Amygdala (tissue), 56 donors: ENCODE data around the gene NID2.

Source experiments
- DNase-seq, 56 donors: peaks; one replicate each; lab custom pipeline; 2025; lab: John Stamatoyannopoulos, UW

Gene NID2

DNA sequence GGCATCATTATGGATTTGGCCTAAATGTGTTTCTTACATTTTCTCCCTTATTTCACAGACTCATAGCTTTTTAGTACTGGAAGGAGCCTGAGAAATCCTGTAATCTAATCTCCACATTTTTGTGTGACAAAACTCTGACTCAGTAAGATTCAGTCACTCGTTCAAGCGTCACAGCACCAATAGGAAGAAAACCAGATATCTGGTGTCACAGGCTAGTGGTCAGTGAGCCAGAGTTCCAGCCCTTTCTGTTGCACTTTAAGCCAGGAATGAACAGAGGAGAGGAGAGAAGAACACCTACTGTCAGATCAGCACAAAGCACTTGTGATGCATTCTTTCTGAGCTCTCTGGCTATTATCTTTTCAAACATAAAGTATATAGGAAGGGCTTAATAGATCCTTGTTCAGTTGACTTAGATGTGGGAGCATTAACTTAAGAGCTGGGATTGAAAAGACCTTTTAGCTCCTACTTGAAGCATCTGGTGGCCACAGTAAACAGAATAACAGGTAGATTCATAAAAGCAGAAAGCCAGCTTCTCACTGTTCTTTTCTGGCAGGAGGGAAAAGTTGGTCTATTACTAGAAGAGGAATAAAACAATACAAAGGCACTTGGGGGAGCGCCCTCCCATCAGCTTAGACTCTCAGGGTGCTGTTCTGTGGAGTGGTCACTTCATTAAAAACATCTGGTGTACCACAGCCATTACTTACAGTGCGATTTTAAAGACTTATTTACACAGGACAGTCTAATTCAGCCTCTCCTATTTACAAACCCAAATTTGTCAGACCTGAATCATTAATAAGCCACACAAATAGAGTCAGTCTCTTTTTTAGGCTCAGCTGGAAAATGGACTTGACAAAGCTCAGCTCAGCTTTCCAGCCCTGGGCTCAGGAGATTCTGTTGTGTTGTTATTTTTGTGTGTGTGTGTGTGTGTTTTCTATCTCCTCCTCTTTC, 12.2 kb upstream of the NID2 start:
- DNase-seq: no peak

DNA sequence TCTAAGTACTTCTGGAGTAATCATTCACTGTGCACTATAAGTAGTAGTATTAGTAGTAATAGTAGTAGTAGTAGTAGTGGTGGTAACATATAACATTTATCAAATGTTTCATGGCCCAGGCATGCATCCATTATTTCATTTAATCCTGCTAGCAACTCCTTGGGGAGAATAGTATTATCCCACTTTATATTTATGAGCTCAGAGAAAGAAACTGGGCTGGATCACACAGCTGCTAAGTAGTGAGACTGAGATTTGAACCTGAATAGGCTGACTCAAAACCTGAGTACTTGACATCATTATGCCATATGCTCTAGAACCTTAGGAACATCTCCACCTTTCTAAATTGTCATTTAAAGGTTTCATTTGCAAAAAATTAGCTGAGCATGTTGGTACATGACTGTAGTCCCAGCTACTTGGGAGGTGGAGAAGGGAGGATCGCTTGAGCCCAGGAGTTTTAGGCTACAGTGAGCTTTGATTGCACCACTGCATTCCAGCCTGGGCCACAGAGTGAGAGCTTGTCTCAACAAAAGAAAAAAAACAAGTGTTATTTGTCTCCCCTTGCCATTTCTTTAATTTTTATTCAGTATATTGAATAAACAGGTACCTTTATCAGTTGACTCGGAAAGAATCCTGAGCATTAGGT, 11.4 kb upstream of the NID2 start:
- DNase-seq: no peak

DNA sequence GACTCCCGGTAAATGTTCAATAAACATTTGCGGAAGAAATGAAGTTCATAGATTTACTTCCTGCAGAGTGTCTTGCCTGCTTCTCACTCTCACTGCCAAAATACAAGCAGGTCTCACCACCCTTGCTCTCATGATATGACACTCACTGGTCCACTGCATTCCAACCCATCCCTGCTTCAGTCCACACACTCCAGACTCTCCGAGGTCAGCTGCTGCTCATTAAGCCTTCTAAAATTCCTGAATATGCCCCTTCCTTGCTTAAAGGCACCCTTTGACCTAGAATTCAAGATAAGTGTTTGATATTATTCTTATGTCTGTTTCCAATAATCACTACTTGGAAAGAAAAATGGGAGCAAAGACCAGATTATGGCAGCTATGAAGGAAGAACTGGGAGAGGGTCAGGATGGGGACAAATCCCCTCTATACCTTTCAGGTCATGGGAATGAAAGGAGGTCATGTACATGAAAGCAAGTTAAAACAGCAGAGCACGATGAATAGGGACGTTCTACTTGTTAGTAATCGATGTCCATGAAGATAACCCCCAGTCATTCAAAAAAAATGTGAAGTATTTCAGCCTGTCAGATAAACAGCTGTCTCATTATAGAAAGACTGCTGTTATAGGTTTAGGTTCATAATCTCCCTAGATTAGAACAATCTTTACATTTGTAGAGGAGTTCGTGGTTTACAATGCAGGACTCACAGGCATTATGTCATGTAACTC, 10.5 kb upstream of the NID2 start:
- DNase-seq: no peak

DNA sequence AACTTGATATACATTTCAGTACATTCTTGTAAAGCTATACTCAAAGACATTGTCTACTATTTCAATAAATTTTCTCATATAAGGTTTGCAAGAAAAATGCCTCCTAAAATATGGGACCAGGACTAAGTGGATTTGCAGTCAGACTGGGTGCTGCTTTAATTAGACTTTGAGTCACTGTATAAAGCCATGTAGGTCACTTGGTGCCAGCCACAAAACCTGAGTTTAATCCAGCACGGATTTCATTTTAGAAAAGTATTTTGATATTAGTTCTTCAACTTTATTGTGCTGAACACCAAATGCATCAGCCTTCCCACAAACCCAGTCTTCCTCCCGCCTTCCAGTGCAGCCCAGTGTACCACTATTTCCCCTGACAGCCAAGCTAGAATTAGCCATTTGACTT, 9.9 kb upstream of the NID2 start:
- no peak for DNase-seq

DNA sequence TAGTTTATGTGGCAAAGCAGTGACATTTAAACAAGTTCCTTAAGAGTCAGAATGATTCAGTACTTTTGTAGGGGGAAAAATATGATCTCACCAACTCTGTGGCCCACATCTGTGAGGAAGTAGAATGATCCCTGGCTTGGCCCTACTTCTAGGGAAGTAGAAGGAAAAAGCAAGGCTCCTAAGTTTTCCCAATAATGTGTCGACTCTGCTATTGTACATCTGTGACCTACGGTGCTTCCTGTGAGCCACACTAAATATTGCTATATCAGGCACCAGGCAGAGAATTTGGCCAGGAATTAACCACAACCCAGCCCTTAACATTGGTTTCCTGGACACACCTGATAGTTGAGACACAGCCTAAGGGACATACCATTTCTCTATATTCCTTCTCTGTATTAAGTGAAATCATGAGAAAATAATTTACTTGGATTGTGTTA, 9.3 kb upstream of the NID2 start:
- DNase-seq: no peak

DNA sequence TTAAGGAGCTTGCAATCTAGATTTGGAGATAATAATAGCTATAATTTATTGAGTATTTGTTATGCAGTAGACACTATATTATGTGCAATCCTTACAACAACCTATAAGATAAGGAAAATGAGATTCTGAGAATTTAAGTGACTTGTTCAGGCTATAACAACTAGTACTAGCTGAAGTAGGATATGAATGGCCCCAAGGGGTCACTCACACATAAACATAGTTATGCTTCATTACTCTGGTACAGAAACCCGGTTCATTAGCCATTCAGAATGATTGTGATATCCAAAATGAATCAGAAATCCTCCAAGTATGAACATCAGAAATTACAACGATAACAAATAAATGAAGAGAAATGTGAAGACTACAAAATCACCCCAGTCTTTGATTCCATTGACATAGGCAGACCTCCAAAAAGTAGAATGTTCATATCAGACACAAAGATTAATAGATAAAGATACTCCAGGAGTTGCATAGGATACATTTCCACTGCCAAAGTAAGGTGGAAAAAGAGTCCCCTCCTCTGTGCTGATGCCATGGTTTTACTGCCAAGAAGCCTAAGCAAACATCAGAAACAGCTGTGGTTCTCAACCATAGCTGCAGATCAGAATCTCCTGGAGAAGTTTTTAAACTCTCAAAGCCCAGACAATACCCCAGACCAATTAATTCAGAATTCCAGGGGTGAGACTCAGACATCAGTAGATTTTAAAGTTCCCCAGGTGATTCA, 8.6 kb upstream of the NID2 start:
- peak in 1 of 56 donors; percentile 19 for DNase-seq

DNA sequence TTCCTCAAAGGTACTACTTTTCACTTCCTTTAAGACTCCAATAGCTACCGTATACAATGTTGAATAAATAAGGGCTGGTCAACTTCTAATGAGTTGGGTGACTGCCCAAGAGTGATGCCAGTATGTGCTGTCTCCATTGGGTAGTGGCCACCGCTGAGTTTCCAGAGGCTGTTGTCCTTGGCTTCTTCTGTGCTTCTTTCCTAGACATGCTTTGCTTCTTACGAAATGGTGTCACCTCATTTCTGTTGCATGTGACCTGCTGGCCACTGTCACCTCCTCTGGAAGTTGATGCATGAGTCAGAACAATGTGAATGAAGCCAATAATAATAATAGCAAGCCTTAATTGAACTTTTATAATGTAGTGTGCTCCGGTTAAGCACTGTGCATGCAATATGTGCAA, 7.5 kb upstream of the NID2 start:
- no peak for DNase-seq

DNA sequence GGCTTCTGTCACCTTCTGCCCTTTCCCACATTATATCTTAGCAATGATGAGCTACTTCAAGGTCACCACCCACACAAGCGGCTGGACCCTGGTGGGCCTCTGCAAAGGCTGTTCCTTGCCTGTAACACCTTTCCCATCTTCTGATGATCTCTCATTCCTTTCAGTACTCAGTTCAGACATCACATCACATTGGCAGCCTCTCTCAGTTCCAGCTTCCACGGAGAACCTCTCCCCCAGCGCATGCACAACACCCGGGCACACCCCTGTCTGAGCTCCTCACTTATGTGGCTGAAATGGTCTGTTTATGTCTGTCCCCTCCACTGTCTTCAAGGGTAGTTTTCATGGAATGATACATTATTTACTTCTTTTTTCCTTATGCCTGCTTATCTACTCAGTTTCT, 6.5 kb upstream of the NID2 start:
- DNase-seq: no peak

DNA sequence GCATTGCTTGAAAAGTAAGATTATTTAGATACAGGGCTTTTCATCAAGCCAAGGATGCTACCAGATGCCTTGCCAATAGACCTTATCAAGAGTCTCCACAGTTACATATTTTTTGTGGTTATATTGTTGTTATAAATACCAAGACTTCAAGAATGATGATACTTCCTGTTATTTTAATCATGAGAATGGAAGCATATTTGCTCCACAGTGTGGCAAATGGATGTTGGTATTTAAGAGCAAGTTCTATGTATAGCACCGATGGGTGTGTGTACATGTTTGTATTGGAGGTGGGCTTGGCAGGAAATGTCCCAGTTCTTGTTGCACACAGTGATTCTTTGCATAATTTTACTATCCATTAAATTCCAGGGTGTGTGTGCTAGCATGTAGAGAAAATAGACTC, 4.4 kb upstream of the NID2 start:
- no peak for DNase-seq

DNA sequence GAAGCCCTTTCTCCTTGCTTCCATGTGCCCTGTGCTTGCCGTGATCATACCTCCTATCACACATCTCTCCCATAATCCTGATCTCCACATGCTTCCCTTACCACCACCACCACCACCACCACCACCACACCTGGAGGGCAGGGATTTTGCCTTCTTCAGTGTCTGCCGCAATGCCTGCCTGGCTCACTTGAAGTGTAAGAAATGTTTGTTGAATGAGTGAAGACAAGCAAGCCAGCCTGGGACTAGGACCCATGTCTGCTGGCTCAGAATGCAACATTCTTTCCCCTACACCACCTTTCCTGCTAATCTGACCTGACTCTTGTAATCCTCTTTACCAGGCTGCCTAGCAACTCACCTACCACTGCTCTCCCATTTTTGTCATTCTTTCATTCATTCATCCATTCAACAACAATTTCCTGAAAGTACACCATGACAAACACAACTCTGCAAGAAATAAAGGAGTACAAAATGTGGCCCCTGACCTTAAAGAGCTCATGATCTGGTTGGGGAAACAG, 3.5 kb upstream of the NID2 start:
- DNase-seq: no peak

DNA sequence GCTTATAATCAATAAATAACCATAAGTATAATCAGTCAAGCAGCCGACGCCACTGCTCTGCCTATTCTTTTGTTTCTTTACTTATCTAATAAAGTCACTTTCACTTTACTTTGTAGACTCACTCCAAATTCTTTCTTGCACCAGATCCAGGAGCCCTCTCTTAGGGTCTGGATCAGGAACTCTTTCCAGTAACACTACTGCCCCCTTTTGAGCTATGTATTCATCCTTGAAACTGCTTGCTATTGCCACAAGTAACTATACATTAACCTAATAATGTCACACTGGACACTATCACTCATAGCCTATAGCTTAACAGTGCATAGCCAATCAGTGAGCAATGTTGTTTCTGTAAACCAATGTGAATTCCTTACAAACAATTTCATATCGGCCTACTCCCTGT, 2.8 kb upstream of the NID2 start:
- DNase-seq: no peak

DNA sequence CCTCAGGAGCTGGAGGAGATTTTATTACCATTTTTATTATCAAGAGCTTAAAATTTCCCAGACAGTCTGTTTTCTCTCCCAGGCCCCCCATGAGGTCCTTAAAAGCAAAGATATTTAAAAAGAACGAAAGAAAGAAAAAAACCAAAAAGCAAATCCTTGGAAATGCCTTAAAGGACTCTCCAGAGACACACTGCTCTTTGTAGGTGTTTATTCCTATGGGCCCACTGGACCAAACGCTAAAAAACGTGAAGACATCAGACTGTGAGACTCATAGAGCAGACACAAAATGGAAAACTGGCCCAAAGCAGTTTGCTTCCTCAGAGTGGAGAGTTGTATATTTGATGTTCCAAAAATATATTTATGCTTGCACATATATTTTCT, 1.2 kb upstream of the NID2 start:
- no peak for DNase-seq

DNA sequence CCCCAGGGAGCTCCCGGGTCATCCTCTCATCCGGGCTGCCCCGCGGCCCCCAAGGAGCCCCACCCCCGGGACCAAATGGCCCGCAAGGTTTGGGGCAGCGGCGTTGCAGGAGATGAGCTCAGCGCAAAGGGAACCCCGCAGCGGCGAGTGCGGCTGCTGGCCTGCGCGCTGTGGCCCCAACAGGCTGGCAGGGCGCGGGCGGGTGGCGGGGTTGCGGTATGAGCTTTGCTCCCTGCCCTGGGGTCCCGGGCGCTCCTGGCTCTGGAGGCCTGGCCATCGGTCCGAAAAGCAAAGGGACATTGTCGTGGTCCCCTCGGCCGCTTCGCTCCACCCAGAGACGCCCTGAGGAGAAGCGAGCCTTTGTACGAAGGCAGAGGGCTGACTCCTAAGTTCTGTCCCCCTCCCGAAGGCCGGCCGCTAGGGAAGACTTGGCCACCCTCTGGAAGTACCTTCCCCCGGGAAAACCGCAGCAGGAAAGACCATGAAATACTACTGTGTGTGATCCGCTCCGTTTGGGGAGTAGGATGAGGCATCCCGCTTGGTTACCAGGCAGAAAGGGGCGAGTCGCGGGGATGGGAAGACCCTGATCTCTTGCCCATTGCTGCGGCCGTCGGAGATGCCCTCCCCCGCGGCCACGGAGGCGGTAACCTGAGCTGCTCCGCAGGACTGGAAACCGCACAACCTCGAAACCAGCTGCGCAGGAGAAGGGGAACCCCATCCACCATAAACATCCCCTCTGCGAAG, 620 bp upstream of the NID2 start:
- DNase-seq: peak in 11 of 56 donors; percentile 17 to 60 (median 51)

DNA sequence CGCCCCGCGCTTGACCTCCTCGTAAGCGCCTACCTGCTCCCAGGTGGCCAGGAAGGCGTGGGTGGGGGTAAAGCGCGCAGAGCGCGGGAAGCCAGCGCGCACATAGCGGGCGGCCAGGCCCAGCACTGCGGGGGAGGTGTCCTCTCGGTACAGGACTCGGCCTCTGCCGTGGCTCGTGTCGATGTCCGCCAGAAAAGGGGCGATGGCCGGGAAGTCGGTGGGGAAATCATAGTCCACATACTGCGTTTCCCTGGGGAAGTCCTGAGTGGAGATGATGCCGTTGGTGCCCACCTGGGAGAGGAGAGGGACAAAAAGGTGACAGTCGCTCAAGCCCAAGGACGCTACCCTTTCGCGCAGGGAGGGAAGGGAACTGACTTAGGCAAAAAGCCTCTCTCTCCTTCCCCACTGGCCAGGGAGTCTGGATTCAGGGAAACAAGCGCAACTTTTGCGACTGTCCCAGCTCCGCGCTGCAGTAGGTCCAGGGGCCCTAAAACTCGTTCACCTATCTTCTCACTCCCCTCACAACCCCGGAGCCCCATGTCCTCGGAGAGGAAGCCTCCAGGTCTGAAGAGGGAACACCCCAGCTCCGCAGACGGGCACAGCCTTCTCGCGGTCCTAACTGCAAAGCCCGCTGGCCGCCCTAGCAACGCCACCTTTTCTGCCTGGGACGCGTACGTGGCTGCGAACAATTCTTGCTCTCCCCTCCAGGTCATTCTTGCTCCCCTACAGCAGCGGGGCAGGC, 815 bp downstream of the NID2 start:
- peak in 2 of 56 donors; percentile 5 to 11 for DNase-seq

DNA sequence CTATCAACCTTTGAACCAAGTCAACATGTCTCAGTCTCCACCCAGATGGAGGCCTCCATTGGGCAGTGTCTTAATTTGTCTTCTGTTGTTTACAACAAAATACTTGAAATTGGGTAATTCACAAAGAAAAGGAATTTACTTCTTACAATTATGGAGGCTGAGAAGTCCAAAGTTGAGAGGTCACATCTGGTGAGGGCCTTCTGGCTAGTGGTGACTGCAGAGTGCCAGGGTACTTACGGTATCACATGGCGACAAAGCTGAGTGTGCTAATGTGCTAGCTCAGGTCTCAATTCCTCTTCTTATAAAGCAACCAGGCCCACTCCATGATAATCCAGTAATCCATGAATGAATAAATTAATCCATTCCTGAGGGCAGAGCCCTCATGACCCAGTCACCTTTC, 4.7 kb downstream of the NID2 start:
- no peak for DNase-seq

DNA sequence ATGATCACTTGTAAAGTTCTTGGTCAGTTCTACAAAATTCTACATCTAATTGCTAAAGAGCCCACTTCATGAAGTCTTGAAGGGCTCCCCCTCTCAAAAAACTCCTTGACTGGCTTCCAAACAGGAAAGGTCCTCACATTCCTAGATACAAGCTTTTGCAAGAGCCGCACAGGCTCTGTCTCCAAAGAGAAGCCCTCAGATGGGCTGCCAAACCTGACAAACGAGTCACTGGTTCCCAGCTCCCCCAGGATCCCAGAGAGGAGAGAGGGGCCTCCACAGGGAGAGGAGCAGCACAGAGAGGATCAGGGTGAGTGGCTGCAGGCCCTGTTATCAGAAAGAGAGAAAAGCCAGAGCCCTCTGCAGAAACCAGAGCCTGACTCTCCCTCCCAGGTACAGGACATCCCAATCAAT, 5.8 kb downstream of the NID2 start:
- DNase-seq: no peak

DNA sequence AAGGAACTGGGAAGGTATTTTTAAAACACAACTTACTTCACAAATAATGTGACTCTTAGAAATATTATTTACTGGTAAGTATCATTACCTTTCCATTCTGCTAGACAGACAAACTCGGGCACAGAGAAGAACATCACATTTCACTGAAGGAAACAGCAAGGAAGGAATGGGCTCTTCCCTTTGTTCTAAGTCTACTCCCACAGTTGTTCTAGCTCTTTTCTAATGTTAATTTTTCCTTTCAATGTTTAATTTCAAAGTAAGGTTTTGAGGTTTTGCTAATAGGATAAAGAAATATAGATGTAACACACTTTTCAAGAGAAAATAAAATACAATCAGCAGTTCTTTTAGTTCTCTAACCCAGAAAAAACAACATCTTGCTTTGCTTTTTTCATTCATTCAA, 7.0 kb downstream of the NID2 start:
- DNase-seq: no peak

DNA sequence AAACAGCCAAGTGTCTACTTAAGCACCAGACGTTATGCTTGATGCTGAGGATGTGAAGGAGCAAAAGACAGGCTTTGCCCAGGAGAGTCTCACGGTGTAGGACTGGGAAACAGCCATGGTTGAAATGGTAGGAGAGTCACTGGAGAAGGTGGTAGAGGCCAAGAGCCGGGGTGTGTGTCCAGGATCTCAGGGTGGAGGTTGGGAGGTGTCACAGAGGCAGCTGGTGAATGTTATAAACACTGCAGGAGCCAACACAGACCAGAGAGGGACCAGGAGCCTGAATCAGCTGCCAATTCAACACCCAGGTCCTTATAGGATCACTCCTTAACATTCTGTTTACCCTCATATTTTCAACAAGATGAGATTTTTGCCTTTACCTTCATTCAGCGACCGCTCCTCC, 7.5 kb downstream of the NID2 start:
- DNase-seq: no peak

DNA sequence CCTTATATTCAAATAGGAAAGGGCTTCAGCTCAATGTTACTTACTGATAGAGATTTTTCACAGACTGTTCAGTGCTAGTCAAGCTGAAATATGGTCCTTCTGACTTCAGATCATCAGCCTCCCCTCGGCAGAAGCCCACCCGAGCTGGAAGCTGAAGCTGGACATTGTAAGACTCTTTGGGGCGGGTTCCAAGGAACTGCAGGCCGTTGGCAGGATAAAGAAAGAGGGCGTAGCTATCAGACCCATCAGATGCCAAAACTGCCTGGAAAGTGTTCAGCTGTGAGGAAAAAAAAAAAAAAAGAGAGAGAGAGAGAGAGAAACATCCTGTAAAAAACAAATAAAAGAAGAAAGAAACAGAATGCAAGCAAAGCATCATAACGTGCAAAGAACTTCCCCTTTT, 8.8 kb downstream of the NID2 start:
- DNase-seq: no peak
